Hematopoietic multipotent progenitor cell treated with erythropoietin and hydrocortisone succinate and interleukin-3 and kit ligand, for 15 days (in vitro differentiated cells): ENCODE data around the gene ADCY2.

Experiments used
- DNase-seq: peaks from one replicate; pipeline ENCODE4 v3.0.0-alpha.2; 2015; ENCODE audit warnings: low spot score

Gene ADCY2

GRCh38 chr5:7668161-7668560, 272.2 kb downstream of the ADCY2 start:
- no peak for DNase-seq

DNA sequence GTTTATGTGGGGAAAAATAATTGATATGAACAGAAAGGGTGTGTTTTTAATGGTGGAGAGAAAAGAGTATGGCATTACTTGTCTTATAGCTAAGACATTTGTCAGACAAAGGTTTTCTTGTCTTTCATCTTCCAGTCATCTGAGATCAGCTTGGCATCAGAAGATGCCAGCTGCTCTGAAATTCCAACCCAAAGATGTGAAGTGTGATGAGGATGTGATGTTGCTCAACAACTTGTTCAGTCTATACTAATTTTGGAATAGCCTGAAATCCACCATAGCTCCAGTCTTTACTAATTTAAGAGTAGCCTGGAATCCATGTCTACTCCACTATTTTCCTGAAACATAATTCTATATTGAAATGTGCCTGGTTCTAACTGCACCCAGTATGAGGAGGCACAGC, 272.7 kb downstream of the ADCY2 start:
- DNase-seq: no peak

DNA sequence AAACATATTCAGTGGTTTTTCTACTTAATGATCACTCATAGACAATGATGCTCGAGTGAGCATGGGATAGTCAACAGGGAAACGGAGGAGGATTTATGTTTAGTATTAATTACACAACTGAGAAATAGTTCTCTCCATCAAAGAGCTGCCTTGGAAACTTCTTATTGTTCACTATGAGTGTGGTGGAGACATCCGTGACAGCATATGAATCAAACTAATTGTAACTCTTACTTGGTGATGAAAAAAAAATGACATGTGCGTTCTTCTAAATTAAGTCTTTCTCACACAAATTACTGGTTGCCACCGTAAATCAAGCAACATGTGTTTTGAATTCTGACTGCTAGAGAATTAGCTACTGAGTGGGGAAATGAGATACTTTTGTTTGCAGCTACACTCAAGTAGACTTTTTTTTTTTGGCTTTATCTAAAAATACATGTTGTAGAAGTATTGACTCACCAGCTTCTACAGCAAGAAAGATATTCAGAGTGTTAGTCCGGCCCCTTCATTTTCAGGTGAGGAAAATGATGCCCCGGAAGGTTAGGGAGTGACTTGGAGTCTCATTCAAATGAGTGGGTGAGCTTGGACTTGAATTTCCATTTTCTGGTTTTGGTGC, 275.5 kb downstream of the ADCY2 start:
- DNase-seq: no peak

DNA sequence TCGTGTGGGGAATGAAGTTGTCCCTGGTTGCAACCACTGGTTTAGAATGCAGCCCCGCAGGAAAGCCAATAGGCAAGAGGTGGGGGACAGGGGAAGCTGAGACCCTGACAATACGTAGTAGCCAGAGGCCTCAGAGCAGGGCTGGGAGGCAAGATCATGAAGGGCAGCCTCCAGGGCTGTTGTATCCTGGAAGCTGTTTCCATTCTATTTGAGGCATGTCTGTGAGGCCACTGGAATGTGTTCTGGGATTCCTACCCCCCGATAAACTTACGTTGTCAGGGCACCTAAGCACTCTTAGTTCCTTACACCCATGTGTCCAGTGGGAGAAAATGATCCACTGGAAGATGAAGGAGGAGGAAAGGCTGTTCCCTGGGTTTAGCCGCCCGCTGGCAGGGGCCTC, 277.7 kb downstream of the ADCY2 start:
- no peak for DNase-seq

GRCh38 chr5:7676455-7676854, 280.5 kb downstream of the ADCY2 start:
- no peak for DNase-seq

- DNase-seq: no peak
These were observed 282.1 kb downstream of the ADCY2 start for GRCh38 chr5:7678030-7678429.

GRCh38 chr5:7679663-7680062, 283.7 kb downstream of the ADCY2 start:
- no peak for DNase-seq

- no peak for DNase-seq
These were observed 284.3 kb downstream of the ADCY2 start for GRCh38 chr5:7680260-7680659.

DNA sequence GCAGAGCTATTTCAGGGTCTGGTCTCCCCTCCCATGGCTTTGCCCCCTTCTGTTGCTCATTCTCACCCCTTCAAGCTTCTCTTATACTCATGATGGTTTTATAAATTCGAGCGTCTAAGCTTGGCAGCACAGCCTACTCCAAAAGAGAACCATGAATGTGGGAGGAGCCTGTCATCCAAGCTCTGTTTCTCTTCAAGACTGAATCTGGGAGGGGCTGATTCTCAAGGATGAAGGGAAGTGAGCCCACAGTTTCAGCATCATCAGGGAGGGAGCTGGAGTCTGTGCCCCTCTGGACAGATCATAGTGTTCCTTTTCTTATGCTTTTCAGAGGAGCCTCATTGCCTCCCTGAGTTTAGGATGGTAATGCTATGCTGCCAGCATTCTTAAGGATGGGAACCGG, 286.4 kb downstream of the ADCY2 start:
- no peak for DNase-seq

DNA sequence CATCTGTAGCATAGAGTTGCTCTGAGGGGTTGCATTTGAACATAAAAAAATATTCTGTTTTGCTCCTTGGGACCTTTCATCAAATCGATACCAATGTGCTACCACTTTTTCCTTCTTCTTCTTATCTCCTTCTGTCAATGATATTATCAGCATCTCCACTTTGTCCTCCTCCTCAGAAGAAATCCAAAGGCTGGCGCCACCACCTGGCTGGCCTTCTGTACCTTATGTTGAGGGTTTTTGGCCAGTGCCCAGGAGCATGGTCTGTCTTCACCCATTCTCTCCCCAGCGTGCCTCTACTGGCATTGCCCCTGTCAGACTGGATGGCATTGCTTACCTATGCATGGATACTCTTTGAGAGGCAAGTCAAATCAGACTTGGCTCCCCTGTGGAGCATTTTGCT, 287.8 kb downstream of the ADCY2 start:
- DNase-seq: no peak

DNA sequence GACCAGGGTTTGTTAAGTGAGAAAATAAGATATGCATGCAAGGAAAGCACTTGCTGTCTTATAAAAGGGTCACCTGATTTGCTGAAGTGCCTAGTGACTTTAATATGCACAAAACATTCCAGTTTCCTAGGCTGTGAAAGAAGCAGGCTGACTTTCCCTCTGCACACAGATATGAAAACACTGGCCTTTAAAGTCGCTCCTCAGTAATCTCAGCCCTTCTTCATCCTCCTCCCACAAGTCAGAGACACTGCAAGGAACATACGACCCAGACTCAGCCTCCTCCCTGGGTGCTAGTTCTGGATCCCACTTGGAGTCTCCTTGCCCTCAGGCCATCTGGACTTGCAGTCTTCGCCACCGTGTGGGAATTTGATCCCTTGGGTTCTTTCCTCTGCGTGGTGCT, 288.9 kb downstream of the ADCY2 start:
- no peak for DNase-seq

DNA sequence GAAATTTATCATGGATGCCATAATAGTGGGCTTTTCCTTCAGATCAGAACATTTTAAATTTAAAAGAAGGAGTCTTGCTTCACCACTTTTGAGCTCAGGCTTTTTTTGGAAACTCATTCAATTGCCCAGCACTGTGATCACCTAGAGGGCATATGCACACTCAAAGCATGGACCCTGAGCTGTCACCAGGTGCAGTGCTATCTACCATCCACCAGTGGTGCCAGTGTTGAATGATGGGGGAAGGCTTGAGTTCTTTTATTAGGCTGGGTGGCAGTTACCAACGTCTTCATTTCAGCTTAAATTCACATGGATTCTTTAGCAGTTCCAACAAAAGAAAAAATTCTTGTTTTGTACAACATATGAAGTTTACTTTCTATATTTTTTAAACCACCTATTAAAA, 290.9 kb downstream of the ADCY2 start:
- DNase-seq: no peak

DNA sequence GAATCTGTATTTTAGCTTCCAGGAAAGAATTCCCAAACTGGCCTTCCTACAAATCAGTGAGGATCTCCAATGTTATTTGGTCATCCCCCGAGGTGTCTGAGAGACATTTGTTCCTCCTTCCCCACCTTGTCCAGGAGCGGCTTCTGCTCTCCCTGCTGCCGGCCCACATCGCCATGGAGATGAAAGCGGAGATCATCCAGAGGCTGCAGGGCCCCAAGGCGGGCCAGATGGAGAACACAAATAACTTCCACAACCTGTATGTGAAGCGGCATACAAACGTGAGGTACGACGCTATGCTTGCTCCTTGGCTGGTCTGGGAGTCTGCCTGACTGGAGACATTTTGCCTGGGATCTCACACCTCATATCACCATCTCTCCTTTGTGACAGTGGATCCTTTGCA, 294.6 kb downstream of the ADCY2 start:
- DNase-seq: no peak

- DNase-seq: no peak
These were observed 309.3 kb downstream of the ADCY2 start for GRCh38 chr5:7705261-7705660.

DNA sequence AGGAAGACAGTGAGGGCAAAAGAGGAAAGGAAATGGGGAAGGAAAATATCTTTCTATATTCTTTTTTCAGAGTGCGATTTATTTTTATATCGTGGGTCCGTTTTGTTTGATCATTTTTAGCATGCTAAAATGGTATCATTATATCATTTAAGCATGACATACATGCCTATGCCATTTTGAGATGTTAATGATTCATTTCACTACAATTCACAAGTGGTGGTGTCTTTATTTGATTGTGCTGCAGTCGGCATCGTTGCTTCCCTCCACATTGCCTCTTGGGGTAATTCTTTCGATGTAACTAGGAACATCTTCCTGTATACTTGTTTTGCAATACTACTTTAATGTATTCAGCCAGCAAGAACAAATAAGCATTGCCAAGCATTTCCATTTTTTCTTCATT, 309.8 kb downstream of the ADCY2 start:
- DNase-seq: no peak

DNA sequence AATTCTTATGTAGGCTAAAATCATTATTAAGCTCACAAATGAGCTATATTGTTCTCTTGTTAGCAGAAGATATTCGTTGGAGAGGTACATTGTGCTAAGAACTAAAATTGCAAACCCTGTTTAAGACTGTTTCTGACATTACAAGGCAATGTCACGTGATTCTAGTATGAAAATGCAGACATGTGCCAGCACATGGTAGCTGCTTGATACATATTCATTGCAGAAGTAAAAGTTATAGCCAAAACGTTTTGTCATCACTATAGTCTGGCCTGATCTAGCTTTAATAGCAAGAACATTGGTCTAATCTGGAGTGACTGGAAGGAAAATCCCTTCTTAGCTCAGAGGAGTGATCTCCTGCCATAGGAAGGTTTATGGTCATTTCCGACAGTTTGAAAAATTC, 310.3 kb downstream of the ADCY2 start:
- no peak for DNase-seq

DNA sequence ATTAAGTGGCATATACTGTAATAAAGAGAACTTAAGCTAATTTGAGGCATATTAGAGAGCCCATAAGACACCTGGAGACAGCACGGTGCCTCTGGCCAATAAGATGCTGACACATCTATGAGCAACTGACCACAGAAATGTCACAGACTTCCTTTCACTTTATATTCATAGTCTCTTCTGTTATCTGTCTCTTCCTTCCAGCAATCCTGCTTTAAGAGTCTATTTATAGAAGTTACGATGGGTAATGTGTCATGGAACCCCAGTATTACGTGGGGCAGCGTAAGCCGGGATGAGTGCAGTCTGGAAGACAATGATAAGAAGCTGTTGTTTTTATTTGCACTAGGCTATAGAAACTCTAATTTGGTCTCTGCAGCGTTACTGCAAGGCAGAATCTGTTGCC, 318.2 kb downstream of the ADCY2 start:
- DNase-seq: no peak

GRCh38 chr5:7714697-7715096, 318.8 kb downstream of the ADCY2 start:
- no peak for DNase-seq

DNA sequence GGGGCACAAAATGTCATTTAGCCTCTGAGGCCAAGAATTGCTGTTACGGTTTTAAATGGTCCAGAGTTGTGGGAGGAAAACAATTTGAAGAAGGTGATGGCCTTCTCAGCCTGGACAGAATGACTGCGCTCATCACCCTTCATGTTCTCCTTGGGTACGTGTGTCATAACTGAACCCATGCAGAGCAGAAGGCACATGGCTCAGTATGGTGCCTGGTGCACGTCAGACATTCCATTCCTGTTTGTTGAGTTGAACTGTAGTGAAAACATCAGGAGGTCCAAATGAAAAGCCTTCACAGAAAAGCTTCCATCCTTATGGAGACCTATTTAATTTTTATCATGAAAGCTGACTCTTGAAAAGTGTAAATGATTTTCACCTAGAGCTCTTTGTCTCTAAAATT, 321.8 kb downstream of the ADCY2 start:
- no peak for DNase-seq

- no peak for DNase-seq
These were observed 332.1 kb downstream of the ADCY2 start for GRCh38 chr5:7728076-7728475.

DNA sequence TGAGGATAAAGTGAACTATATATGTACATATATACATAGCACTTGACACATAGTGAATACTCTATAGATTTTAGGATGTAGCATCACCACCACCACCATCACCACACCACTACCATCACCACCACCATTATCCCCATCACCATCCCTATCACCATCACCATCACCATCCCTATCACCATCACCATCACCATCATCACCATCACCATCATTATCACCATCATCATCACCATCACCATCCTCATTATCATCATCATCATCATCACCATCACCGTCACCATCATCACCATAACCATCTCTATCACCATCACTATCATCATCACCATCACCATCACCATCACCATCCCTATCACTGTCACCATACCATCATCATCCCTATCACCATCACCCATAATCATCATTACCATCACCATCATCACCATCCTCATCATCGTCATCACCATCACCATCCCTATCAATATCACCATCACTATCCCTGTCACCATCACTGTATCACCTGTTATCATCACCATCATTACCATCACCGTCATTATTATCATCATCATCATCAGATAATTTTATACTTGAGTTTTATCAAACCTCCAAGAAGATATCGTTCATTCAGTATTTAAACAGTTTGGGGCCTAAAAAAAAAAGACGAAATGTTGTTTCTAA, 345.6 kb downstream of the ADCY2 start:
- DNase-seq: no peak

DNA sequence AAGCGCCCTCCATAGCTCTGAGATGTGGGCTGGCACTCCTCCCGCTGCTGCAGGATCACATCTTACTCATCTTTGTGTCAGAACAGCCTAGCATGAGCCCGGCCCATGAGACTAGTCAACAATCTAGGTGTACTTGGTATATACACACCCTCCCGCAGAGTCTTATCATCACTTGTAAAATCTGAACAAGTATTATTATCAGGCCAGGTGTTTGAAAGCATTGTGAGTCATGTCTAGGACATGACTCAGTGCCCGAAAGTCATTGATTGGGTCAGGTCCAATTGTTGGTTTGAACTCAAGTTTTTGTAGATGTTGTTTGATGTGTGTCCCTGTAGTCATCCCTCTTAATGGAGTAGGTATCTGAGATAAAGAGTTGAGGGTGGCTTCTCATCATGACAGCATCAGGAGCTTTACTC, 346.3 kb downstream of the ADCY2 start:
- no peak for DNase-seq

GRCh38 chr5:7745882-7746610, 350.1 kb downstream of the ADCY2 start:
- DNase-seq: peak; percentile 39

- no peak for DNase-seq
These were observed 351.8 kb downstream of the ADCY2 start for GRCh38 chr5:7747728-7748127.
